K562 (cell line): ENCODE results near the gene CRYZL1. TPM values are rescaled to one million over a fixed set of nuclear protein-coding genes. Genes with fewer than 3 reads are reported as not detected.
A peak's percentile ranks its signal among the peaks of the same experiment; 100 is the strongest.

Source experiments
- BRD4 ChIP-seq: fragments of 200-600 bp; sonication (generic); IDR thresholded peaks from 2 replicates; pipeline ENCODE4 v1.6.1; 2017; ENCODE audit warnings: inconsistent platforms
- CEBPG ChIP-seq, 3 experiments: fragments of 200-800 bp in 1 of 3; sonication (Bioruptor generic) in 1 of 3; sonication (generic) in 1 of 3; formaldehyde crosslinking in 1 of 3; IDR thresholded peaks in 2 of 3; conservative IDR thresholded peaks in 1 of 3; 2 replicates each; pipeline versions ENCODE4 v1.6.1 to v1.8.0; 2016 to 2022; ENCODE audit warnings: missing compliant biosample characterization in 2 of 3, missing genetic modification characterization in 2 of 3, mild to moderate bottlenecking in 1 of 3, missing genetic modification reagents in 1 of 3
- CHD2 ChIP-seq: IDR thresholded peaks from 2 replicates; pipeline ENCODE4 v1.6.1; 2011; ENCODE audit warnings: low read depth, low read length
- FOS ChIP-seq: IDR thresholded peaks from 3 replicates; pipeline ENCODE4 v1.6.1; 2011; ENCODE audit not compliant: insufficient read length; ENCODE audit errors: extremely low read depth
- GMEB1 ChIP-seq: fragments of 250-450 bp; sonication (Bioruptor Pico); IDR thresholded peaks from 2 replicates; pipeline ENCODE4 v1.4.0; 2020; ENCODE audit warnings: mild to moderate bottlenecking
- GTF2B ChIP-seq: IDR thresholded peaks from 2 replicates; pipeline ENCODE4 v1.6.1; 2011; ENCODE audit not compliant: insufficient read length; ENCODE audit errors: extremely low read depth
- HMBOX1 ChIP-seq: sonication (generic); IDR thresholded peaks from 2 replicates; pipeline ENCODE4 v1.6.1; 2016
- KLF1 ChIP-seq: fragments of 450-650 bp; IDR thresholded peaks from 2 replicates; pipeline ENCODE4 v1.6.1; 2016; ENCODE audit warnings: missing genetic modification characterization, missing compliant biosample characterization
- MTA1 ChIP-seq: fragments of 450-650 bp; IDR thresholded peaks from 2 replicates; pipeline ENCODE4 v1.6.1; 2017; ENCODE audit warnings: borderline replicate concordance
- NFRKB ChIP-seq: fragments of 450-650 bp; IDR thresholded peaks from 2 replicates; pipeline ENCODE4 v1.6.1; 2016; ENCODE audit warnings: low read depth
- PBX2 ChIP-seq, 2 experiments: IDR thresholded peaks in 1 of 2; conservative IDR thresholded peaks in 1 of 2; 2 replicates each; pipeline ENCODE4 v1.6.1; 2016; ENCODE audit warnings: low read depth in 2 of 2, mild to moderate bottlenecking in 1 of 2, missing compliant biosample characterization in 1 of 2, missing genetic modification characterization in 1 of 2, moderate library complexity in 1 of 2
- PHB ChIP-seq: fragments of 250-450 bp; sonication (Bioruptor Pico); IDR thresholded peaks from 2 replicates; pipeline ENCODE4 v1.5.0; 2021
- SAFB2 ChIP-seq: fragments of 200-400 bp; formaldehyde crosslinking; IDR thresholded peaks from 2 replicates; pipeline ENCODE4 v1.6.1; 2018; ENCODE audit warnings: borderline replicate concordance, low read length, low read depth, moderate library complexity; ENCODE audit not compliant: severe bottlenecking
- SMAD4 ChIP-seq: fragments of 250-450 bp; sonication (Bioruptor Pico); conservative IDR thresholded peaks from 2 replicates; pipeline ENCODE4 v1.8.0; 2021; ENCODE audit warnings: inconsistent platforms, mild to moderate bottlenecking, moderate library complexity
- TBP ChIP-seq: optimal IDR thresholded peaks from 2 replicates; pipeline ENCODE3; 2011; ENCODE audit warnings: low read depth, low read length, improper control_type of control experiment
- THAP12 ChIP-seq: fragments of 250-450 bp; sonication (Bioruptor Pico); IDR thresholded peaks from 2 replicates; pipeline ENCODE4 v1.9.0; 2021; ENCODE audit warnings: mild to moderate bottlenecking, inconsistent platforms
- polyA plus RNA-seq, 8 experiments: library from polyadenylated mRNA; depleted of rRNA in 4 of 8; stranded (reverse) in 5 of 8; unstranded in 3 of 8; fragments of >200 nt; fragmentation: Nextera tagmentation in 2 of 8; fragmentation: Illumina TruSeq in 1 of 8; extraction: Ambion mirVana in 2 of 8; extraction: Trizol in 1 of 8; gene quantifications; 2 replicates each; pipeline versions ENCODE4 v1.2.1 to v1.2.3, GENCODE V29; 2011 to 2014; ENCODE audit warnings: inconsistent platforms in 1 of 8, missing spikeins in 1 of 8
- total RNA-seq, 7 experiments: library from RNA; depleted of rRNA in 6 of 7; stranded (reverse); fragments of >200 nt in 6 of 7; fragmentation: Illumina TruSeq in 2 of 7; extraction: Trizol in 2 of 7; gene quantifications; 2 replicates each; pipeline versions ENCODE4 v1.2.1 to v1.2.3, GENCODE V29; 2011 to 2021; ENCODE audit warnings: low replicate concordance in 1 of 7

The CRYZL1 gene
- total and polyA plus RNA-seq, 9 of the 15 experiments (the other 6 are each of a cell fraction or from before 2014, with no cell fraction given) = 19.9 to 98.2 (median 39.2) TPM

- TF ChIP-seq THAP12 (CRISPR knock-in tag) = 0 out of 2 replicates have a peak, but pooled peaks have one; percentile 61
- peak; percentile 90 for TF ChIP-seq FOS
- TF ChIP-seq CEBPG (CRISPR knock-in tag; IDR thresholded peaks at IDR 0.05) = peak; percentile 18; the same call in 1 of the 2 replicates
- TF ChIP-seq CEBPG (tag; conservative IDR thresholded peaks at IDR 0.05 in 1 of 2, IDR thresholded peaks at IDR 0.05 in 1 of 2) = peak in 1 of 2 experiments; percentile 38; a peak in 1 of 4 replicates
- TF ChIP-seq BRD4 = 0 out of 2 replicates have a peak, but pooled peaks have one; percentile 46
- TF ChIP-seq SMAD4 (CRISPR knock-in tag) = no peak; the same call in 1 of the 2 replicates
- peak; percentile 34; the same call in 1 of the 2 replicates for TF ChIP-seq GMEB1 (CRISPR knock-in tag)
- TF ChIP-seq CHD2 = peak; percentile 69
- TF ChIP-seq KLF1 = 0 out of 2 replicates have a peak, but pooled peaks have one; percentile 84
- peak; percentile 85; the same call in 1 of the 2 replicates for TF ChIP-seq MTA1
- peak; percentile 24; the same call in 1 of the 2 replicates for TF ChIP-seq PHB (CRISPR knock-in tag)
- TF ChIP-seq SAFB2 = no peak
- TF ChIP-seq PBX2 (CRISPR knock-in tag; IDR thresholded peaks at IDR 0.05; ENCODE audit: low read depth) = peak; percentile 85
- TF ChIP-seq PBX2 (tag; conservative IDR thresholded peaks at IDR 0.05; ENCODE audit: low read depth) = peak; percentile 99
- TF ChIP-seq GTF2B = no peak
- no peak for TF ChIP-seq NFRKB
- TF ChIP-seq TBP = peak; percentile 0
- TF ChIP-seq HMBOX1 = no peak
These were observed 720 bp upstream of the CRYZL1 start, which contains the start of gene ITSN1 (continued) for GRCh38 chr21:33642027-33642895.
